Stimulated activated CD4-positive, alpha-beta T cell treated with anti-CD3 and anti-CD28 coated beads, Interleukin-2, amount 100 ng/mL, for 48 hours (primary cell): ENCODE results near the gene CD3G.

Experiments used
- DNase-seq, 2 donors: peaks; one replicate each; pipeline ENCODE4 v3.0.0-alpha.2; 2020

The CD3G gene

DNA sequence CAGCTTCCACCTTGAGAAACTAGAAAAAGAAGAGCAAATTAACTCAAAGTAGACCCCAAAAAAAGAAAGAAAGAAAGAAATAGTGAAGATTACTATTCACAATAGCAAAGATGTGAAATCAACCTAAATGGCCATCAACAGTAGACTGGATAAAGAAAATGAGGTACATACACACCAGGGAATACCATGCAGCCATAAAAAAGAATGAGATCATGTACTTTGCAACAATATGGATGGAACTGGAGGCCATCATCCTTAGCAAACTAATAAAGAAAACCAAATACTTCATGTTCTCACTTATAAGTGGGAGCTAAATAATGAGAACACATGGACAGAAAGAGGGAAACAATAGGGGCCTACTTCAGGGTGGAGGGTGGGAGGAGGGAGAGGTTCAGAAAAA is 15.4 kb upstream of the CD3G start:
- DNase-seq = no peak

DNA sequence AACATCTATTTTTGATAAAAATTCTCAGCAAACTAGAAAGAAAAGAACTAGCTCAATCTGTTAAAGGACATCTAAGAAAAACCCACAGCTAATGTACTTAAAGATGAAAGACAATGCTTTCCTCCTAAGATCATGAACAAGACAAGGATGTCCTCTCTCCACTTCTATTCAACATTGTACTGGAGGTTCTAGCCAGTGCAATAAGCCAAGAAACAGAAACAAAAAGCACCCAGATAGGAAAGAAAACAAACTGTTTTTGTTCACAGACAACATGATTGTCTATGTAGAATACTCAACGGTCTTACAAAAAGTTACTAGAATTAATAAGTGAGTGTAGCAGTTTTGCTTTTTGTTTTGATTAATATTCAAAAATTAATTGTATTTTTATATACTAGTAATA is 9.4 kb upstream of the CD3G start:
- DNase-seq = no peak

DNA sequence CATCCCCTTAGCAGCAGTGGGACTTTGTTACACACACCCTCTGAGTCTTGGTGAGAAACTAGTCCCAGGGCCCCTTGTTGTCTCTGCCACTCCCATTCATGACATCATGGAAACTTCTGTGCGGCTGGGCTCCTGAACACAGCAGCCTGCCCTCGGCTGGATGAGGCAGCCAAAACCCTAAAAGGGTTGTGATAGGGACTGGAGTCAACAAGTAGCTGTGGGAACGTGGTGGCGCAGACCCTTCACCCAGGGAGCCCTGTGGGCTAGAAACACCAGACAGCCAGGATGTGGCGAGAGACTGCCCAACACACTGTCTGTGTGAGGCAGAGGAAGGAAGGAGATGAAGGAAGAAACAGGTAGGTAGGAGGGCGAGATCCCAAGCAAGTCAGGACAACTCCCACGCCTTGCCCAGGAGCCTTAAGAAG is 5.5 kb upstream of the CD3G start:
- DNase-seq = peak; percentile 72 to 73

DNA sequence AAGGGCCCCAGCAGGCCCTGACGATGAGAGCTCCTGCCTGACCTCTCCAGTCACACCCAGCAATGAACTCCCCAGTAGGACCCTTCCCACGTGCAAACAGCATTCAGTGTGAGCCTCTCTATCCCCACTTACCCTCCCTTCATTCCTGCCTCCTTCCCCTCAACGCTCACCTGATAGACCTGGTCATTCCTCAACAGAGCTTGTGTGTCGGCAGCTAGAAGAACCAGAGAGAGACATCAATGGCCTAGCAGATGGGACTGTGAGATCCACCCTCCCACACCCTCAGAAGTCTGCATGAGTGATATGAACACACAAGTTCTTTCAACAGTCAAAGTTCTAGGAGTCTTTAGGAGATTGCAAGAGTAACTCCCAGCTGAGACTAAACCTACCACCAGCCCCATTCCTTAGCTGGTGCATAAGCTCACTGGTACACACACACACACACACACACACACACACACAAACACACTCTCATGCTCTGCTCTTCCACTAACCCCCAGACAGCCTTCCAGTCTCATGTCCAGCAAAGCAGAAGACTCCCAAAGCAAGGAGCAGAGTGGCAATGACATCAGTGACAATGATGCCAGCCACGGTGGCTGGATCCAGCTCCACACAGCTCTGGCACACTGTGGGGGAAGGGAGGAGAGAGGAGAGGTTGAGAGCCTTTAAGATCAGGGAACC is 4.7 kb upstream of the CD3G start:
- DNase-seq = no peak

DNA sequence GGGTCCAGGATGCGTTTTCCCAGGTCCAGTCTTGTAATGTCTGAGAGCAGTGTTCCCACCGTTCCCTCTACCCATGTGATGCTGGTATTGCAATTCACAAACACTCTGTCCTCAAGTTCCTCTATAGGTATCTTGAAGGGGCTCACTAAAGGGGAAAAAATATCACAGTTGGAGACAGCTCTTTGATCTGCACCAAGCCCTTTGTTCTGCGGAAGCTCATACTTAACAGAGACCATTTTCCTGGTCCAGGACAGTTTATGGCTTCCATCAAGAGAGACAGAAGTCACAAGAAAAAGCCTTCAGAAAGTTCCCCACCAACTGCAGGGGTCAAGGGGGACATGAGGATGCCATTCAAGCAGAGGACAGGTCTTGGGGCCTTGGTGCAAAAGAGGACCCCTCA is 3.7 kb upstream of the CD3G start:
- DNase-seq = no peak

DNA sequence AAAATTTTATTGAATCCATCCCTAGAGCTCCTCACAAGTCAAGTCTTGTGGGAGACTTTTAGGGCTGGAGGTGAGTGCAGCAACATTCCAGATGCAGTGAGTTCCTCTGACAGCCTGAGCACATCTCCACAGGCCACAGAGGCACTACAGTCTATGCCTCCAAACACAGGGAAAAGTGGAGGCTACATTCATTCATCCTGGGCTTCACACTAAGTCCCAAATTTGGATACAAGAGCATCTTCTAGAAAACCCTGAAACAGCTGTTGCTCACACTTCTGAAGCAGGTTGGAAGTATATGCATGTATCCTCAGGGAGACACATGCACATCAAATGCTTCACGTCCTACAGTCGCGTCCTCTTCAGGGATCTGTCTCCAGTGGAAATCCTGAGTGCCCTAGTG is 2.9 kb upstream of the CD3G start:
- DNase-seq = no peak

DNA sequence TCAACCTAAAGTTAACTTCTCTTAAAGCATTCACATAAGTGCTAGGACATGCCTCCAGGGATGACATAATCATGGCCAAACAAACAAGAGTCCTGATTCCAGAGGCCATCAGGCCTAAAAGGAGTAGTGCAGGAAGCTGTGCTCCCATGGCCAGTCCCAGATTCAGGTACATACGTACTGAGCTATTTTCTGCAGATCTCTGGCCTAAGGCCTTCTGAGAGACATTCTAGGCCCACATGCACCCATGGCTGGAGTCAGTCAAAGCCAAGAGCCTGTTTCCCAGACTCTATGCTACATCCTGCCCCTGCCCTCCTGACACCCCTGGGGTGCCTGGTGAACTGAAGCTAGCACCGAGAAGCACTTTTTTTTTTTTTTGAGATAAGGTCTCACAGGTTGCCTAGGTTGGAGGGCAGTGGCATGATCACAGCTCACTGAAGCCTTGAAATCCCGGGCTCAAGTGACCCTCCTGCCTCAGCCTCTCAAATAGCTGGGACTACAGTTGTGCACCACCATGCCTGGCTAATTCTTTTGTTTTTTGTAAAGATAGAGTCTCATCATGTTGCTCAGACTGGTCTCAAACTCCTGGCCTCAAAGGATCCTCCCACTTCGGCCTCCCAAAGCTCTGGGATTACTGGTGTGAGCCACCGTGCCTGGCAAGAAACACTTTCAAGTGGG is 2.2 kb upstream of the CD3G start:
- DNase-seq = no peak

DNA sequence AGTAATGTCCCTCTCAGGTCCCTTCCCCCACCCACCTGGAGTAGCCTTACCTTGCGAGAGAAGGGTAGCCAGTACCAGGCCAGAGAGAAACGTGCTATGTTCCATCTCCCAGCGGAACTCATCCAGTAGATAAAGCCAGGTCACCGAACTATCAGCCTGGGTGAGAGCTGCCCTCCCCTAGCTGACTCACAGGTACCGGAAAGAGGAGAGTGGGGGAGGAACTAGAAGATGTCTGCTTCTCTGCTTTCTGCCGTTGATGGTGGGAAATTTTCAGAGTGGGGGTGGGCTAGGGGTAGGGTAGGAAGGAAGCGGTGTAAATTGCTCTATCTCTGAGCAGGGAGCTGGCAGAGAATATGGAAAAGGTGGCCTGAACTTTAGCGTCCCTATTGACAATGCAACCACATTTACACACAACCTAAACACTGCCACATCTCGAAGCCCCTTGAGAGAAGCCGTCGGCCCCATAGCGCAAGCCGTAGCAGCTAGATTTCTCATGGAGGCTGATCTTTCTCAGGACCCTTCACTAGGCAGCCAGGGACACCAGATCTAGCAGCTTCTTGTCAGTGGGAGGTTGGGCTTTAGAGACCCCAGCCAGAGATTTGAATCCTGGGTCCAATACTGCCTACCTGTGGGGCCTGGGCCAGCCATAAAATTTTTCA is 1.5 kb upstream of the CD3G start, which contains the start of gene CD3D:
CD3D (minus strand) TSS at position 203 of the 659 bp plus-strand sequence; CDS start at position 105, 98 bp downstream.
- peak; percentile 51 to 52 for DNase-seq

DNA sequence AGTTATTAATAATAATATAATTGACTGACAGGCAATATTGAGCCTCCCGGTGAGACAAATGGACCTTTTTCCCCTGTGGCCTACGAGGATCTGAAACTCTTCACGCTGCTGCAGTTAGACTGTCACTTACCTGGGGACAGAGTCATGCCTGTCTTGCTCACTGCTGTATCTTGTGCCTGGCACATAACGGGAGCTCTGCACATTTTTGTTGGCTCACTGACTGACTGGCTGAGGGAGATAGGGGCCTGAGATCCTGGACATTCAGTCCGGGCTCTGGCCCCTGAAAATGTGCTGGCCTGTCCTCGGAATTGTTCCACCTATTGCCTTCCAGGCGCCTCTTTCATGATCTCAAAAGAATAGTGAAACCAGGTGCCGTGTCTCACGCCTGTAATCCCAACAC is 896 bp upstream of the CD3G start:
- no peak for DNase-seq

DNA sequence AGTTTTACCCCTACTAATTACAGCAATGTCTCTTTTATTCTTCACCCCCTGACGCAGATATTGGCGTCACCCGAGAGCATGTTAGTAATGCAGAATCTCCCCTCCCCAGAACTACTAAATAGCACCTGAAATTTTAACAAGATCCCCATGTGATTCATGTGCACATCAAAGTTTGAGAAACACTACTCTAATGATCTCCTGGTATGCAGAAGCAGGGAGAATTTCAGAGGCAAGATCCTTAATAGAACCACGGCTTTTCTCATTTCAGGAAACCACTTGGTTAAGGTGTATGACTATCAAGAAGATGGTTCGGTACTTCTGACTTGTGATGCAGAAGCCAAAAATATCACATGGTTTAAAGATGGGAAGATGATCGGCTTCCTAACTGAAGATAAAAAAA is 5.3 kb downstream of the CD3G start:
- no peak for DNase-seq

DNA sequence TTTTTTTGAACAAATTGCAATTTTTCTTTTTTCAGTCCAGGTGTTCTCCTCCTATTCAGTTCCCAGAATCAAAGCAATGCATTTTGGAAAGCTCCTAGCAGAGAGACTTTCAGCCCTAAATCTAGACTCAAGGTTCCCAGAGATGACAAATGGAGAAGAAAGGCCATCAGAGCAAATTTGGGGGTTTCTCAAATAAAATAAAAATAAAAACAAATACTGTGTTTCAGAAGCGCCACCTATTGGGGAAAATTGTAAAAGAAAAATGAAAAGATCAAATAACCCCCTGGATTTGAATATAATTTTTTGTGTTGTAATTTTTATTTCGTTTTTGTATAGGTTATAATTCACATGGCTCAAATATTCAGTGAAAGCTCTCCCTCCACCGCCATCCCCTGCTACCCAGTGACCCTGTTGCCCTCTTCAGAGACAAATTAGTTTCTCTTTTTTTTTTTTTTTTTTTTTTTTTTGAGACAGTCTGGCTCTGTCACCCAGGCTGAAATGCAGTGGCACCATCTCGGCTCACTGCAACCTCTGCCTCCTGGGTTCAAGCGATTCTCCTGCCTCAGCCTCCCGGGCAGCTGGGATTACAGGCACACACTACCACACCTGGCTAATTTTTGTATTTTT is 9.1 kb downstream of the CD3G start:
- no peak for DNase-seq

DNA sequence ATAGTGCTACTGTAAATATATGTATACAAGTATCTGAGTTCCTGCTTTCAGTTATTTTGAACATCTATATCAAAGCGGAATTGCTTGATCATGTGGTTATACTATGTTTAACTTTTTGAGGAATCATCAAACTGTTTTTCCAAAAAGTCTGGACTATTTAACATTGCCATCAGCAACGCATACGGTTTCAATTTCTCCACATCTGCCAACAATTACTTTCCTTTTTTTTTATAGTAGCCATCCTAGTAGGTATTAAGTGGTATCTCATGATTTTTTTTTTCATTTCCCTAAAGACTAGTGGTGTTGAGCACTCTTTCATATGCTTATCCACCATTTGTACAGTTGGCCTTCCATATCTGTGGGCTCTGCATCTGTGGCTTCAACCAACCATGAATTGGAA is 13.9 kb downstream of the CD3G start:
- no peak for DNase-seq

DNA sequence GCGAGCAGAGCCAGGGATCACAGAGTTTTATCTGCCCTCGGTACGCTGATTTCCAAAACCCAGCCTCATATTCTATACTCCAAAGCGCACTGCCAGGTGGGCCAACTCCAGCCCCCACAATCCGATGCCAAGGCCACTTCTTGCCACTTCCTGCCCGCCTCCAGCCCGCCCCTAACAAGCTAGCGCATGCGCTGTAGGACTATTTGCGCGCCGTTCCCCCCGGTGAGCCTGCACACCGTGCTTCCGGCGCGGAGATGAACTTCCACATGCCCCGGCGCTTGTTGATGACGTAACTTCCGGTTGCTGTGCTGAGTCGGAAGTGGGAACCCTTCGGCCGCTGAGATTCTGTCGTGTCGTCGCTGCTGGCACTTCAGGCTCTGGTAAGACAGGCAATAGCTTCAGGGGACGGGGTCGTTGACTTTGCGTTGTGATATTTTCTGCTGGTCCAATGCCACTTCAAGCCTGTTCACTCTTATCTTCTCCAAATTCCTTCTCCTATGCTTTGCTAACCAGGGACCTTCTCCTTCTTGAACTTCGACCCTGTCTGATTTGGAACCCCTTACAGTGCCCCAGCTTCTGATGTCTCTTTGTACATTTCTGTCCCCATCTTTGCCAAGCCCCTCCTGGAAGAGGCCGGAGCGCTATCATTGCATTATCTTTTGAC is 15.3 kb downstream of the CD3G start, which contains the start of gene UBE4A:
UBE4A (plus strand) TSS at position 306 of the 664 bp plus-strand sequence. CDS start 5,481 bp downstream, outside the sequence.
- DNase-seq = peak; percentile 98 to 99

DNA sequence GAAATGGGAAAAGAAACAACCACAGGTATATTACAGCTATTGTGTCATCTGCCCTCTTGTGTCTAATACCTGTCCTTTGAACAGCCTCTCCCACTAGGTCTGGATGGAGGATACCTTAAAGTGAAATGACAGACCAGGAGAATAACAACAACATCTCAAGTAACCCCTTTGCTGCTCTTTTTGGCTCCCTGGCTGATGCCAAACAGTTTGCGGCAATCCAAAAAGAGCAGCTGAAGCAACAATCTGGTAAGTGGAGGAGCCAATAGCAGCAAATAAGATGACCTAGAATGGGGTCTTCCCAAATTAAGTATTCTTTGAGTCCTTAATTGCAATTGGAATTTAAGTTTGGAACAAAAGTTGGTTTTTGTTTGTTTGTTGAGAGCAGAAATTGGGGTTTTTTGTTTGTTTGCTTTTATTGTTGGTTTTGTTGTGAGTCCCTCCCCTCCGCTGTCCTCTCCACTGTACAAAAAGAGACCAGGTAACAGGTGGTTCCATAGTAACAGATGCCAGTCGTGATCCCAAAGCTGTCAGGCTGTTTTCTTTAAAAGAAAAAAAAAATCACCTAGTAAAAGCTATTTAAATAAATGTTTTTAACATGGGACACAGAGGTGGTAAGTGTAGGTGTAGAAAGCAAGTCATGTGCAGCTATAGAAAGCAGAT is 20.9 kb downstream of the CD3G start:
- no peak for DNase-seq

DNA sequence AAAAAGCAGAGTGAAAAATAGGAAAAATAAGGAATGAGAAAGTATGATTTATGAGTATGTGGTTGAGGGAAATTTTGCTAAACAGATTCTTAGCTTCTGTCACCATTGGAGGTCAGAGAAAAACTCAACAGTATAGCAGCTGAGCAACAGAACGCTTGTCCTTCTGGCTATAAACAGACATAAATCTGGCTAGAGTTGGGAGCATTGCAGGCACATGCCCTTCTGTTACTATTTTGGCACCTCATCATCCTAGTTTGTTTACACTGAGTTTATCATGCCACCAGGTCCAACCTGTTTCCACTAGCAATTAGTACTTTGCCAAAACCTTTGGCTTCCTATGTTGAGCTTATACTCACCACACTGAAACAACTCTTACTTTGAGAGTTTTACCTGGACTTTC is 22.1 kb downstream of the CD3G start:
- no peak for DNase-seq

DNA sequence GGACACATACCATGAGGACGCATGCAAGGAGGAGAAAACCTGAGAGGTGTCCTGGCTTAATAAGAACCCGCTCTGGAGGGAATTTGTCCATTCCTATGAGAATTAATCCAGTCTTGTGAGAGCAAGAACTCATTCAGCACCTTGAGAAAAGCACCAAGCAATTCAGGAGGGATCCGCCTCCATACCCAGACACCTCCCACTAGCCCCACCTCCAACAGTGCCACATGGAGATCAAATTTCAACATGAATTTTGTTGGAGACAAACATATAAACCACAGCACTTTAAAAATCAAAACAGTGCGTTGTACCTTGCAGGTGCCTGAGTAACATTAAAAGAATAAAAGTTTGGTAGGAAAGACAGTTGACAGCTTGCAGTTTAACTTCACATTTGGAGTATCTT is 26.6 kb downstream of the CD3G start:
- no peak for DNase-seq

DNA sequence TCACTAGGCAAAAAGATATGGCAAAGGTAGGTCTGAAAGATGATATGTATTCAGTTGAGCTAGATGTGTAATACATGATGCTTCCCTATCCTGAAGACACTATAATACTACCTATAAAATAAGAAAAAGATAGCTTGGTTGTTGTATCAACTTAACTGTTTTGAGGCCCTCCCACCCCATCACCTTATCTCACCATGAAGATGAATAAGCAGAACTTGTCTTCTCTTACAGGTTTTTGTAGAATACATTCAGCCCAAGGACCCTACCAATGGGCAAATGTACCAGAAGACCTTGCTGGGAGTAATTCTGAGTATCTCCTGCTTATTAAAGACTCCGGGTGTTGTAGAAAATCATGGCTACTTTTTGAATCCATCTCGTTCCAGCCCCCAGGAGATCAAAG is 29.1 kb downstream of the CD3G start:
- no peak for DNase-seq

DNA sequence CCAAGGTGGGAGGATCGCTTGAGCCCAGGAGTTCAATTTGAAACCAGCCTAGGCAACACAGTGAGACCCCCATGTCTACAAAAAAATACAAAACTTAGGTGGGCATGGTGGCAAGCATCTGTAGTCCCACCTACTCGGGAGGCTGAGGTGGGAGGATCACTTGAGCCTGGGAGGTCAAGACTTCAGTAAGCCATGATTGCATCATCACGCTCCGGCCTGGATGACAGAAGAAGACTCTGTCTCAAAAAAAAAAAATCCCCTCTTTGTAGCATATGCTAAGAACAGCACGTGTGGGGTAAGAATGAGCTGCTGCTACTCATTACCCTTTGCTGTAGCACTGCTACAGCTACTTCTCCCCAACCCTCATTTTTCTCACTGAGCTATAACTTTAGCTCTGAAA is 29.7 kb downstream of the CD3G start:
- no peak for DNase-seq

DNA sequence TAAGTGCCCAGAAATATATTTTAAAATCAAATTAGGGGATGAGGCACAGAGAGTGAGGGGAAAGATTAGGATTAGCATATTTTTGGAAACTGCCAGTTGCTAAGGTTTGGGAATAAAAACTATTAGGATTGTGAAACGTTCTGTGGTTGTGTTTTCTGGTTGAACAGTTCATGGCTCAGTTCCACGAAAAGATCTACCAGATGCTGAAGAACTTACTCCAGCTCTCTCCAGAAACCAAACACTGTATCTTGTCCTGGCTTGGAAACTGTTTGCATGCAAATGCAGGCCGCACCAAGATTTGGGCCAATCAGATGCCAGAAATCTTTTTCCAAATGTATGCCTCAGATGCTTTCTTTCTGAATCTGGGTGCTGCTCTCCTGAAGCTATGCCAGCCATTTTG is 30.6 kb downstream of the CD3G start:
- DNase-seq = no peak

DNA sequence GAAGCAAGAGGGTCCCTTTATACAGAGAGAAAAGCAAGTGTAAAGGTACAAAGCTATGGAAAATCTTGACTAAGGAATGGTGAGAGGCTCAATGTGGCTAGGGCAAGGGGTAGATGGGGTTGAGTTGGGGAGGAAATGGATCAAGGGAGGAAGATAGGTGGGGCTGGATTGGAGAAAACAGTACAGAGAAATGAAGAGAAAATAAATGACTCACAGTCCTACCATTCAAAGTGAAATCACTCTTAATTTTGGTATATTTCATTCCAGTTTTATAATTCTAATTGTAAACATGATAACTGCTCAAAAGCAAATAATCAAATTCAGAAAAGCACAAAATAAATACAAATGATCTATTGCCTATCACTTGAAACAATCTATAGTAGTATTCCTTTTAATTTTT is 31.8 kb downstream of the CD3G start:
- DNase-seq = no peak

DNA sequence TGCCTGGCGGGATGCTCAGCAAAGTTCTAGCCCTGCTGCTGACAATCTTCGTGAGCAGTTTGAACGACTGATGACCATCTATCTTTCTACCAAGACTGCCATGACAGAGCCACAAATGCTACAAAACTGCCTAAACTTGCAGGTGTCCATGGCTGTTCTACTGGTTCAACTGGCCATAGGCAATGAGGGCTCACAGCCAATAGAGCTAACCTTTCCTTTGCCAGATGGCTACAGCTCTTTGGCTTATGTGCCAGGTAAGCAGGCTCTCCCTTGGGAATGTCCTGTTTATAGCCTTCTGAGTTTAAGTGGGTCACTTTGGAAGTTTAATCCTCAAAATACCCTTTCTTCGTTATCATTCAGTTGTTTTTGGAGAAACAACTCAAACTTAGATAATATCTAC is 35.4 kb downstream of the CD3G start:
- DNase-seq = no peak

DNA sequence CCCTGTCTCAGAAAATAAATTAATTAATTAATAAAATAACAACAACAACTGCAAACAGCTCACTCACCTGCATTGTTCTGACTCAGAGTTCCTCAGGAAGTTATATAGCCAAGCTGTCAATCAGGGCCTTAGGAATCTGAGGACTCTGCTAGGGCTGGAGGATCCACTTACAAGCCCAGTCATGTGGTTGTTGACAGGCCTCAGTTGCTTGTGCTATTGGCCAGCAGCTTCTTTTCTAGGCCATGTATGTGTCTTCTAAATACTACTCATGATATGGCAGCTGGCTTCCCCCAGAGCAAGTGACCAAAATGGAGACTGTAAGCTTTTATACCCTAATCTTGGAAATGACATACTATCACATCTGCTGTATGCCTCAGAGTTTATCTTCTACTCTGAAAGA is 36.4 kb downstream of the CD3G start:
- no peak for DNase-seq

DNA sequence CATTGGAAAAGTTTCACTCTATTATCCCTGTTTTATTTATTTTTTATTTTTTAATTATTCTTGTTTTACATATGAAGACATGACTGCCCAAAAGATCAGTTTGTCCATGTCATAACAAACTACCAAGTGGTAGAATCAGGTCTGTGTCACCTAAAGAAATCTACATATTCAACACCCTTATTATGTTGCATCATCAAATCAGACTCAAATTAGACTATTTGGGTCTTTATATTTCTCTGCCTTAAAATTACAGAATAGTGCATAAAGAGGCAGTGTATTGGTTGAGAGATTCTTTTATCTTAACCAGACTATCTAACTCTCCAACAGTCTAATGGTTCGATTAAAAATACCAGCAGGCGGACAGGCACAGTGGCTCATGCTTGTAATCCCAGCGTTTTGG is 38.8 kb downstream of the CD3G start:
- DNase-seq = no peak
